GM11168 (cell line): ENCODE measurements around the gene RGL3.
"Not testable (repeated sequence)": the region's sequence is repeated elsewhere in the genome, so short reads cannot be mapped to it uniquely, and the experiment has no call there.

Experiments
- in situ Hi-C: fragments of 300-500 bp; cut with MboI; formaldehyde crosslinking; loops from one replicate; pipeline ENCODE4 v1.12.0; 2022; ENCODE audit warnings: low sequenced_read_pairs; ENCODE audit not compliant: unreplicated experiment

Gene RGL3

DNA sequence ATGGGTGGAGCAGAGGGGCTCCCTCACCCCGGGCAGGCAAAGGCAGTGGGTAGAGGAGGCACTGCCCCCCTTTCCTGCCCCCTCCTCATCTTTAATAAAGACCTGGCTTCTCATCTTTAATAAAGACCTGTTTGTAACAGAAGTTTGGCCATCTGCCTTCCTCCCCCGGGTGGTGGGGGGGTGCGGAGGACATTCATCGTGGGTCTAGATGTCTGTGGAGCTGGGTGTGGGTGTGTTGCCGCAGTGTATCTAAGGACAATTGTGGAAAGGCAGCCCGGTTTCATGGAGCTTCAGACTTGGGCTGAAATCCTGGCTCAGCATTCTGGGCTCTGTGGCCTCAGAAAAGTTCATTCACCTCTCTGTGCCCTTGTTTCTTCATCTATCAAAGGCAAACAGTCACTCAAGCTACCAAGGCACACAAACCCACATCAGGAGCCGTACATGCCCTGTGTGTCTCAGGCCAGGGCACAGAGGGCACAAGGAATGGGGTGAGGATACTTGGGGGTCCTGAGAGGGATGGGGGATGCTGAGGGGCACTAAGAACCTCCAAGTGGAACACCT is 53.5 kb downstream of the RGL3 start:
- in situ Hi-C loops = no loop called here

DNA sequence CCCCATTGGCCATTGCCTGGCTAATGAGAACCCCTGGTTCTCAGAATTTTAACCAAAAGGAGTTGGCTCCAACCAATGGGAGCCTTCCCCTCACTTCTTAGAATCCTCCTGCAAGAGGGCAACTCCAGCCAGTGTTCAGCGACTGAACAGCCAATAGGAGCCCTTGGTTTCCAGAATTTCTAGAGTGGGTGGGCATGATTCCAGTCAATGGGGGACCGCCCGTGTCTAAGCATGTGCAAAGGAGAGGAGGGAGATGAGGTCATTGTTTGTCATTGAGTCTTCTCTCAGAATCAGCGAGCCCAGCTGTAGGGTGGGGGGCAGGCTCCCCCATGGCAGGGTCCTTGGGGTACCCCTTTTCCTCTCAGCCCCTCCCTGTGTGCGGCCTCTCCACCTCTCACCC is 54.2 kb downstream of the RGL3 start:
- in situ Hi-C loops = no loop called here

DNA sequence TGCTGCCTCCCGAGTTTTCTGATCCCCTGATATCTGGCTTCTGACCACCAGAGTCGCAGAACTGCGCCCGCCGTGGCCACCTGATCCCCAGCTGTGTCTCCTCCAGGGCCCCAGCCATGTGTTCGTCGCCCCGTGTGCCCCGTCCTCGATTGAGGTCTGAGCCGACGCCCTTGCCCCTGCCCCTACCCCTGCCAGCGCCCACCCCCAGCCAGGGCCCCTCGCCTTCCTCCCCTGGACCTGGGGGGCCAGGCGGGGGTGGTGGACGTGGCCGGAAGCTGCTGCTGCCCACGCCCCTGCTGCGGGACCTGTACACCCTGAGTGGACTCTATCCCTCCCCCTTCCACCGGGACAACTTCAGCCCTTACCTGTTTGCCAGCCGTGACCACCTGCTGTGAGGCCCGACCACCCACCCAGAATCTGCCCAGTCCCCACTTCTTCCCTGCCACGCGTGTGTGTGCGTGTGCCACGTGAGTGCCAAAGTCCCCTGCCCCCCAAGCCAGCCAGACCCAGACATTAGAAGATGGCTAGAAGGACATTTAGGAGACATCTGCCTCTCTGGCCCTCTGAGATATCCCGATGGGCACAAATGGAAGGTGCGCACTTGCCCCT is 54.7 kb downstream of the RGL3 start:
- in situ Hi-C loops = no loop called here

DNA sequence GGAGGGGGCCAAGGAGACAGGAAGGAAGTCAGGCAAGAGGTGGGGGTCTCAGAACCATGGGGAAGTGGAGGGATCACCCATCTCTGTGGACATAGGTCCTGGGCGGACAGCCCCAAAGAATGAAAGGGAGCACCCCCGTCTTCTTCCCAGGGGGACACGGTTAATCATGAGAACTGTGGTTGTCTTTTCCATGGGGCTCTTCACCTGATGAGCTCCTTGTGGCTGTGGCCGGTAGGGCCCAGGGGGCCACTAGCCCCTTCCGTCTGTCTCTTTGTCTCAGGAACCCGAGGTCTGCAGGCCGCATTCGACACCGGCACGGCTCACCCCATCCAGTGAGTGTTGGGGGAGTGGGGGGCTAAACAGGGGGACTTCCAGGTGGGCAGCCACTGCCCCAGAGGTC is 55.2 kb downstream of the RGL3 start:
- in situ Hi-C loops = no loop called here

DNA sequence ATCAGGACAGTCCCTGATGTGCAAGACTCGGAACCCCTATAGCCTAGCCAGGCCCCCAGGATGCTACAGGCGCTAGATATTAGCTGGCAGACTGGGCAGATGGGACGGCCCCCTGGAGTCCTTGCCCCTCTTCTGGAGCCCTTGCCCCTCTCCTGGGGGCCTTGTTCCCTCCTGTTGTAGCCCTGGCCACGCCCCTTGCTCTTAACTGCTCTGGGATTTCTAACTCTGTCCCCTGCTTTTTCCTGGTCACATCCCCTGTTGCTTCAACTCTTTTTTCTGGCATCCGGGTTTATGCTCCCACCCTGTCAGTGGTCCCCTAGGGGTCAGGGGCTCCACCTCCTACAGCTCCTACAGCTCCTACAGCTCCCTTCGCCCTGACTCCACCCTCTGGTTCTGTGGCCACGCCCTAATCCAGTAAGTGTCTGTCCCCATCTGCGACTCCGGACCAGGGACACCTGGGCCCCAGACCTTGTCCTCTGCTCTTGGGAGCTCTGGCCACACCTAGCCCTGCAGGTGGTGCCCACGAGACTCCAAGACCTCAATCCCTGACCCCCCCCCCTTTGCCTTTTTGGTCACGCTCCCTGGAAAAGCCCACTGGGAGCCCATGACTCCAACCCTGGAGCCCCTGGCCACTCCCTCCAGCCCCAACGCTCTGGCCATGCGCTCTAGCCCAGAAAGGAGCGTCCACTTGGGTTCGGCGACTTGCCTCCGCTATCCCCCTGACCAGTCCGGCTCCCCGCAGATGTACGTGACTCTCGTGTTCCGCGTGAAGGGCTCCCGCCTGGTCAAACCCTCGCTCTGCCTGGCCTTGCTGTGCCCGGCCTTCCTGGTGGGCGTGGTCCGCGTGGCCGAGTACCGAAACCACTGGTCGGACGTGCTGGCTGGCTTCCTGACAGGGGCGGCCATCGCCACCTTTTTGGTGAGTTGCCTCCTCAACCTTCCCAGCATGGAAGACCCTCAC is 57.1 kb downstream of the RGL3 start:
- in situ Hi-C loops = no loop called here

DNA sequence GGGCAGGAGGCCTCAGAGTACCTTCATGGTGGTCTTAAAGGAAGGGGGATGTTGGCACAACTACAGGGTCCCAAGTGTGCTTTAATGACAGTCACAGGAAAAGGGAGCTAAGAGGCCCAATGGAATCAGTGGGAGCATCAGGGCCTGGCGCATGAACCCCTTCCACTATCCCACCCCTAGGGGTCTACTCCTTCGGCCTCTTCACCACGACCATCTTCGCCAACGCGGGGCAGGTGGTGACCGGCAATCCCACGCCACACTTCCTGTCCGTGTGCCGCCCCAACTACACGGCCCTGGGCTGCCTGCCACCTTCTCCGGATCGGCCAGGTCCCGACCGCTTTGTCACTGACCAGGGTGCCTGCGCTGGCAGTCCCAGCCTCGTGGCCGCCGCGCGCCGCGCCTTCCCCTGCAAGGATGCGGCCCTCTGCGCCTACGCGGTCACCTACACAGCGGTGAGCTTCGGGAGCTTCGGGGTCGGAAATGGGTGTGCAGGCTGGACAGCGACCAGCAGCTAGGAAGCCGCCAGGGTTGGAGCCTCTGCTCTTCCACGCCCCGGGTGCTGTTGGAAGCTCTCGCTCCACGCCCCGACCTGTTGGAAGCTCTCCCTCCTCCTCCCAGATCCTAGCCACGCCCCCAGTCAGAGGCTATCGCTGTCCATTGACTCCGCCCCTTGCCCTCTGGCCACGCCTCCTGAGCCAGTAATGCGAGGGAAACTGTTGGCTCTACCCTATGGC is 57.9 kb downstream of the RGL3 start:
- in situ Hi-C loops = no loop called here

DNA sequence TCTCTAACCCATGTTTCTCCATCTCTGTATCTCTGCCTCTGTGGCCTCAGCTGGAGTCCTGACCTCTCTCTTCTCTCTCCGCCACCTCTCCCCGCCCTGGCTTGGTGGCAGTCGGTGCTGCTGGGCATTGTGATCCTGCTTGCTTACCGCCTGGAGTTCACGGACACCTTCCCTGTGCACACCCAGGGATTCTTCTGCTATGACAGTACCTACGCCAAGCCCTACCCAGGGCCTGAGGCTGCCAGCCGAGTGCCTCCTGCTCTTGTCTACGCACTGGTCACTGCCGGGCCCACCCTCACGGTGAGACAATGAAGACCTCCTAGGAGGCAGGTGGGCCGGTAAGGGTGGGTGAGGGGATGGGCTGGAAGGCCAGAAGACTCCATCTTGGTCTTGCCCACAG is 59.7 kb downstream of the RGL3 start:
- in situ Hi-C loops = no loop called here

DNA sequence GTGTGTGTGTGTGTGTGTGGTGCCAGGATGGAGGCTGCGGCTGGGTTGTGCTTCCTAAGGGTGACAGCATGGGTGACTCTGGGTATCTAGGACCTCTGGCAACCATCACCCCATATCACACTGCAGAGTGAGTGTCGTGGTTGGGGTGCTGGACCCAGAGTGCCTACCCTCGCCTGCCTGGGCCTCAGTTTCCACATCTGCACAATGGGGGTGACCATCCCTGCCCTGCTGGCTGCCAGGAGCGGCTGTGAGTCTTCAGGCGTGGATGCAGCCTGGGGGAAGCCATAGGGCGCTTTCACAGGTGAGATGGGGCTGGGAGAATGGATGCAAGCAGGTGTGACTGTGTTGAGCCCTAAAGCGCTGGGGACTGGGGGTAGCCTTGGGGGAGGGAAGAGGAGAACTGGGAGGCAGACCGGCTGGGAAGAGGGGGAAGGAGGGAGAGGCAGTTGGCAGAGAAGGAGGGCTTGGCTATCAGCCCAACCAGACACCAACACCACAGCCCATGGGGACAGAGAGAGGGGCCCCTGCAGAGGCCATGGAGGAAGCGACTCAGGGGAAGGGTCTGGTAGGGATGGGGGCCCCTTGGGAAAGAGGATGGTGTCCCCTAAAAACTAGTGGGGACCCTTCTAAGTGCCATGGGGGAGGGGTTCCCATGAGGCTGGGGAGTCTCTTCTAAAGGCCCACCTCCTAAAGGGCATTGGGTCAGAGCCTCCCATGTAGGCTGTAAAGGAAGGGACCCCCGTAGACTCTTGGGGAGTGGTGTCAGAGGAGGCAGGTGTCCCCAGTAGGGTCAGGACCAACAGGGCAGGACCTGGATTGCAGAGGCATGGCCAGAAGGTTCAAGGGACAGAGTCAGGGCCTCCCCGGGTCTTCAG is 62.2 kb downstream of the RGL3 start:
- in situ Hi-C loops = no loop called here

DNA sequence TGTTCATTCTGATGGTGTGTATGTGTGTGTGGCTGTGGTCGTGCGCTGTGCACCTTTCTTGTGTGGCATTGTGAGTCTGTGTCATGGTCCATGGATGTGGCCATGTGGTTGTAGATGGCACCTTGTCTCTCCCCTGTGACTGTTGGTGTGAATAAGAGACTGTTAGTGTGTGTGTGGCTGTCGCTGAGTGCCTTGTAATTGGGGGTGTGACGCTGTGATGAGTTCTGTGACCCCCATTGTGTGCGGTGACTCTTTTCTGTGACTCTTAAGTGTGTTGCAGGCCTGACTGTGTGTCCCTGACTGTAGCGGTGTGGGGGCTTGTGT is 63.1 kb downstream of the RGL3 start:
- in situ Hi-C loops = no loop called here

DNA sequence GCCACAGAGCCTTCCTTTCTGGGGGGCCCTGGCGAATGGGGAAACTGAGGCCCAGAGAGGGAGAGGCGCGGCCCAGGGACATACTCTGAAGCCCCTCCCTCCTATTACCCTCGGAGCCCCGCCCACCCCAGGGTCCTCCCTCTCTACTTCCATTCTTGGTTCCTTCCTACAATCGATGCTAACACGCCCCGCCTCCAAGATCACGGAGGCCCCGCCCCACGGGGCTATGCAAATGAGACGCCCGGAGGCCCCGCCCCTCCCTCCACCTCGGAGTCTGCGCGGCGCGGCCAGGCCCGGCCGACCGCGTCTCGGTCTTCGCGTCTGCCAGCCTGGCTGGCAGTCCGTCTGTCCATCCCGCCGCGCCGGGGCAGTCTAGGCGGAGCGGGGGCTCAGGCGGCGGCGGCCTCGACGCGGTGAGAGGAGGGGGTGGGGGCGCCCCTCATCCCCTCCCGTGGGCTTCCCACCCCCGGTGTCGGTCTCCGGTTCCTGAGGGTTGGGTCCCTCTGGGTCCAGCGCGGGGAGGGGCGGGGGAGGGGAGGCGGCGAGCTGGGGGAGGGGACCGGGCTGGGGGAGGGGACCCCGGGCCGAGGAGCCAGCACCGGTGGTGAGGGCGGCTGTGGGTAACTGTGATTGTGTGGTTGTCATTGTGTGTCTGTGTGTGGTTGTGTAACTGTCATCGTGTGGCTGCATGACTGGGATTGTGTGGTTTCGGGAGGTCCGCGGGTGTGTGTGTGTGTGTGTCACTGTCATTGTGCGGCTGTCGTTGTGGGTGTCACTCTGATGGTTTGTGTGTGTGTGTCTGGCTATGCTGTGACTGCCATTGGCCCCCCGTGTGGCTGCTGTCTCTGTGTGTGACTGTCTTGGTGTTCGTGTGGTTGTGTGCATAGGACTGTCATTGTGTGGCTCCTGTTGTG is 63.7 kb downstream of the RGL3 start, which contains the start of gene PLPPR2:
PLPPR2 (plus strand) TSS at position 273 of the 914 bp plus-strand sequence. CDS start 2,242 bp downstream, outside the sequence.
- in situ Hi-C loops = no loop called here

DNA sequence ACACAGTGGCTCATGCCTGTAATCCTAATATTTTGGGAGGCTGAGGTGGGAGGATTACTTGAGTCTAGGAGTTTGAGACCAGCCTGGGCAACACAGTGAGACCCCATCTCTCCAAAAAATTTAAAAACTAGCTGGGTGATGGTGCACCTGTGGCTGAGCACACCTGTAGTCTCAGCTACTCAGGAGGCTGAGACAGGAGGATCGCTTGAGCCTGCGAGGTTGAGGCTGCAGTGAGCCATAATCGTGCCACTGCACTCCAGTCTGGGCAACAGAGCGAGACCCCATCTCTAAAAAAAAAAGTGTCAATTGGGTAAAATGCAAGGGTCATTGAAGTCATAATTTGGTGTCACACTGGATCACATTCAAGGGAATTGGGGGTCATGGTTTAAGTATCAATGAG is 65.0 kb downstream of the RGL3 start:
- in situ Hi-C loops = not testable (repeated sequence)

DNA sequence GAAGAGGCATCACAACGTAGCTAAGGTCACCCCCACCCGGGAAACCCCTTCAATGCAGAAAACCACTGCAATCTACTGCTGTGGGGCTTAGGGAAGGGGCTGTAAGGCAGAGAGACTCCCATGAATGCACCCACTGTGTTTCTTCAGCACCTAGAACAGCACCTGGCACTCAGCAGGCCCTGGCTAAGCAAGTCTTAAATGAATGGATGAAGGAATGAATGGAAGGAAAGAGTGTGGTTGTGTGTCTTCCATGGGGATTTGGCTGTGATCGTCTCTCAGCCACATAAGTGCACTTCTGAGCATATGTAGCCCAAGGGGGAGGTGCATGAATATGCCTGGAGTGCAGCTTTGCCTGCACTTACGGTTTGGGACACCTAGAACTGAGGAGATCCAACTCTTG is 69.9 kb downstream of the RGL3 start:
- in situ Hi-C loops = no loop called here

DNA sequence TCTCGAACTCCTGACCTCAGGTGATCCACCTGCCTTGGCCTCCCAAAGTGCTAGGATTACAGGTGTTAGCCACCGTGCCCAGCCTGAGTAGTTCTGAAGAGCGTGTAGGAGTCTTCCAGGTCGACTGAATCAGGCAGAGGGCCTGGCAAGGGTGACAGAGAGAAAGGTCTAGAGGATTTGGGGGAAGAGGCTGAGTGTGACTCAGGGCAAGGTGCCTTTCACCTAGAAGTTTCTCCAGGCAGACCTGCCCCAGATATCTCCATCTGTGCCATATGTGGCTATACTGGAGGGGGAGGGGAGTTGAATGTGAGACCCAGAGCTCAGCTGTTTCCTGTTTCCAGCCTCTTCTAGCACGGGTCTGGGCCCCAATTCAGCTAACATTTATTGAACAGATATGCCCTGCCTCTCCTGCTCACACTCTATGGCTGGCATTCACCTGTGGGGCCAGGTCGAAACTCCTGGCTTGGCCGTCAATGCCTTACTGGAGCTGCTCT is 71.5 kb downstream of the RGL3 start:
- in situ Hi-C loops = no loop called here

DNA sequence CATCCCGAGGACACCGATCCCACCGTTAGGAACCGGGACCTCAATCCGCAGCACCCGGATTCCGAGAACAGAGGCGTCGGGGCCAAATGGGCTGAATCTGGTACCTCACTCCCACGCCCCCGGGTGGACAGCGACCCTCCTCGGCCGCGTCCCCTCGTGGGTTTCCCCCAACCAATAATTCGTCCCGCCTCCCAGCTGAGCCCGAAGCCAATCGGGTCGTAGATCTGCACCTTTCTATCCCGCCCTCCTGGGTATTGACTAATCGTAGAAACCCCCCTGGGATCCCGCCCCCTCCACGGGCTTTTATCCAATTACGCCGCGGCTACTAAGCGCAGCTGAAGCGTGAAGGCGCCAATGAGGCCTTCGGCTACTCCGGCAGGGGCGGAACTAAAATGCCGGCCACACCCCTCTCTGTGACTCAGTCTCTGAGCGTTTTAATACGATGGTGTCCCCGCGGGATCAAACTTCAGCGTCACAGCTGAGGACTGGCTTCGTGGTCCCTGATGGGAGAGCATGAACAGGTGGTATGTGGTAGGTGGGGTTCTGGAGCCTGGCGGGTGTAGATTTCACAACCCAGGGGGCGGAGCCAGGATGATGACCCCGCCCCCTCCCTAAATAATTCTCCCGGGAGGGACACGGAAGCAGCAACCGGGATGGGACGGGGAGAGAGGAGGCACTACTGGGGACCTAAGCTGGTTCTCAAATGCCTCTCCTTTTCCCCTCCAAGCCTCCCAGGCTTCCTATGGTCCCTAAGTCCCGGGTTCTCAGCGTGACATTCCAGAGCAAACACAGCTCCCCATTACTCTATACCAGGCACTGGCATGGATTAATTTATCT is 72.8 kb downstream of the RGL3 start, which contains the start of the genes CCDC159 and TMEM205:
CCDC159 (plus strand) TSS at position 416 of the 837 bp plus-strand sequence; CDS start at position 504, 88 bp downstream.
TMEM205 (minus strand) TSS at position 165 of the 837 bp plus-strand sequence. CDS start 649 bp downstream, outside the sequence.
- in situ Hi-C loops = no loop called here

DNA sequence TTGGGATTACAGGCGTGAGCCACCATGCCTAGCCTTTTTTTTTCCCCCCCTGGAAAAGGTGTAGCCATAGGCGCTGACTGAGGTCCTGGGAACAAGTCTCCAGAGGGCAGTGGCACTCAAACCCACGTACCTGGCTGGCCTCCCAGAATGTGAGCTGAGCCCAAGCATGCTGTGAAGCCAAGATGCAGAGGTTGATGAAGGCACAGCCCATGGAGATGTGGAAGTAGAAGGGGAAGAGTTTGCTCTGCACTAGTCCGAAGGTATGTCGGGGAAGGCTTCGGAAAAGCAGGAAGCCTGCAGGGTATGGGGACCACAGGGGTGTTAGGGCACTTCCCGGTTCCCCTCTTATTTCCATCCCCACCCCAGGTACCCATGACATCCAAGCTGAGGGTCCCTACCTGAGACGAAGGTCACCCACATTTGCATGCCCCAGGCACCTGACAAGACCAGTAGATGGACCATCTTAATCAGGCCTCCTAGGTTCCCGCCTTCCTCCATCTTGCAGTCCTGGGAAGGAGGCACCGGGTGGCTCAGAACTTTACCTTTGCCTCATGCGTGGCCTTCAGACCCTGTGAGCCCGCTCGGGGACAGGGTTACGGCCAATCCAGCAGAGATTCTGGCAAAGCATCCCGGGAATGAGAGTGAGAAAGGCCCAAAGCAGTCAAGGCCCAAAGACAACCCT is 73.9 kb downstream of the RGL3 start:
- in situ Hi-C loops = no loop called here
